Aorta (tissue), 5 donors: ENCODE measurements around the gene LRRC4B. TPM values are rescaled to one million over a fixed set of nuclear protein-coding genes. Genes with fewer than 3 reads are reported as not detected.

Source experiments
- ATAC-seq: fragments of 200-7000 bp; cut with Tn5 transposase; one replicate; pipeline ENCODE4 v1.9.1; 2022; ENCODE audit warnings: moderate library complexity; ENCODE audit not compliant: low FRiP score
- DNase-seq, 2 donors: peaks; one replicate each; pipeline ENCODE4 v3.0.0-alpha.2; 2020
- H3K27ac ChIP-seq, 2 donors: one replicate each; pipeline ENCODE4 v1.5.1; 2013; ENCODE audit warnings: low read length in 2 of 2, mild to moderate bottlenecking in 2 of 2, moderate library complexity in 2 of 2, control low read depth in 1 of 2, inconsistent platforms in 1 of 2, low read depth in 1 of 2
- H3K27me3 ChIP-seq, 2 donors: one replicate each; pipeline ENCODE4 v1.6.1; 2013; ENCODE audit warnings: control low read depth in 1 of 2, low read length in 1 of 2, mild to moderate bottlenecking in 1 of 2, moderate library complexity in 1 of 2; ENCODE audit not compliant: insufficient read depth in 2 of 2, control insufficient read depth in 1 of 2
- H3K36me3 ChIP-seq, 2 donors: one replicate each; pipeline ENCODE4 v1.6.1; 2013; ENCODE audit warnings: control low read depth in 1 of 2, low read length in 1 of 2, mild to moderate bottlenecking in 1 of 2; ENCODE audit not compliant: insufficient read depth in 2 of 2, control insufficient read depth in 1 of 2
- H3K4me1 ChIP-seq, 2 donors: one replicate each; pipeline ENCODE4 v1.6.1; 2013; ENCODE audit warnings: low read length in 2 of 2, control low read depth in 1 of 2, mild to moderate bottlenecking in 1 of 2, moderate library complexity in 1 of 2; ENCODE audit not compliant: insufficient read depth in 2 of 2, control insufficient read depth in 1 of 2
- H3K4me3 ChIP-seq, 2 donors: one replicate each; pipeline ENCODE4 v1.5.1; 2013; ENCODE audit warnings: low read length in 2 of 2, control low read depth in 1 of 2, mild to moderate bottlenecking in 1 of 2
- H3K9me3 ChIP-seq: one replicate; pipeline ENCODE4 v1.6.1; 2013; ENCODE audit warnings: mild to moderate bottlenecking, low read length; ENCODE audit not compliant: control insufficient read depth
- WGBS, 2 donors: extraction: QIAGEN DNeasy Blood & Tissue Kit; methylation state at CpG; one replicate each; pipeline ENCODE4 v1.1.7; 2013; 5-methylcytosine and 5-hydroxymethylcytosine counted together
- intact Hi-C, 2 donors: fragments of 100-400 bp; cut with DNase I; formaldehyde crosslinking; loops; one replicate each; pipeline versions ENCODE4 v1.14.2 to v1.15.0; 2022
- polyA plus RNA-seq, 2 donors: library from polyadenylated mRNA; stranded (reverse); fragments of 200-250 nt; gene quantifications; one replicate each; pipeline ENCODE4 v1.2.3, GENCODE V29; 2013
- total RNA-seq, 2 donors: library from RNA; stranded (reverse); fragmentation: NEBNext Ultra II Directional; extraction: Animal tissue kit (Norgen Biotek cat#: 25700); gene quantifications; one replicate each; pipeline ENCODE4 v1.2.1, GENCODE V29; 2021
- donor health status: healthy with polysubstance abuse.
- donor health status: Bipolar disorder and iron deficiency.
- donor health status: DM: no; HTN: no; CAD: no.
- donor health status: DM: no; HTN: no; CAD: no.
- donor health status: DM: yes; HTN: yes; CAD: no.

LRRC4B gene
- total and polyA plus RNA-seq, 4 donors: 0.63 to 12.2 (median 3.7) TPM

DNA sequence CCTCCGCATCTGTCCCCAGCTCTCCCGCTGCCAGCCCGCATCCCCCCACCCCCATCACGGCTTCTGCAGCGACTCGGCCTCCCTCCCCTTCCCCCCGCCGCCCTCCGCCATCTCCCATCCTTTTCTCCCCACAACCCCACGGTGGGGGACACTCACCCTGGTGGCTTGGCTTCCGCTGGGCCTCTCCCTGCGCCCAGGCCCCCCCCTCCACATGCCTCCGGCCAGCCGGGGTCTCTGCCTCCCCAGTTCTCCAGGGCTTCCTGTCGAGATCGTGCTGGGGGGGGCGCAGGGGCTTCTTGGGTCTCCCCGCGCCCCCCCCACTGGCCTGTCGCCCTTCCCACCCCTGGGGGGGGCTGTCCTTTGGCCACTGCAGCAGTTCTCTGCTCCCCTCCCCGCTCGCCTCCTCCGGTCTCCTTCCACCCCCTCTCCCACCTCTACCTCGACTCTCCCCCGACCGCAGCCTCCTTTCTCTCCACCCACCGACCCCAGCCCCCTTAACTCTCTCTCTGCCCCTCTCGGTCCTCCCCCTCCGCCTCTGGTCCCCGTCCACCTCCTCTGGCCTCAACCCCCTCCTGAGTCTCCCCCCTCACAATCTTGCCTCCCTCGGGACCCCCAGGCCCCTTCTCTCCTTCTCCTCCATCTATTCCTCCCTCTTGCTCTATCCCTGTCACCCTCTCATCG is 17.1 kb downstream of the LRRC4B start:
- H3K4me1 ChIP-seq: no peaks in the 10 kb centered on the region
- no peak overlapping the region for H3K4me3 ChIP-seq
- ATAC-seq (no peak), DNase-seq (no peak)
- no peak overlapping the region for H3K27ac ChIP-seq
- H3K9me3 ChIP-seq: no peaks in the 10 kb centered on the region
- intact Hi-C loops: no loop called here
- no peaks in the 10 kb centered on the region for H3K36me3 ChIP-seq
- 2 to 4% methylated on average over 28 to 32 of the region's 32 CpGs for WGBS, 2 donors
- no peaks in the 10 kb centered on the region for H3K27me3 ChIP-seq

DNA sequence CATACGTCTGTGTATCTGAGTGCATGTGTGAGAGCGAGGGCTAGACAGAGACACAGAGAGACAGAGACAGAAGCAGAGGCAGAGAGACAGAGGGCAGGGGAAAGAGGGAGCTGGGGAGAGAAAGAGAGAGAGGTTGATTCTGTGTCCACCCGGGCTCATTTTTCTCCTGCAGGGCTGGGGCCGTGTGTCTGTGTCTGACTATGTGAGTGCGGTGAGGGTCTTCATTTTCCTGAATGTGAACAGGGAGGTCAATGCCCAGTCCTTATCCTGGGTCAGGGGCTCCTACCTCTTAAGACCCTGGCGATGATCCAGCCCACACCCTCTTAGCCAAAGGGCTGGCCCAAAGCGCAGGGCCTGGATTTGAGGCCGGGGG is 17.7 kb downstream of the LRRC4B start:
- Histone ChIP-seq H3K27me3 (no peaks in the 10 kb centered on the region), H3K4me3 (no peak overlapping the region), H3K36me3 (no peaks in the 10 kb centered on the region), H3K27ac (no peak overlapping the region), H3K4me1 (no peaks in the 10 kb centered on the region), H3K9me3 (no peaks in the 10 kb centered on the region)
- DNase-seq (no peak), ATAC-seq (no peak)
- WGBS, 2 donors: 34 to 38% methylated on average over 7 to 8 of the region's 8 CpGs
- intact Hi-C loops: no loop called here

DNA sequence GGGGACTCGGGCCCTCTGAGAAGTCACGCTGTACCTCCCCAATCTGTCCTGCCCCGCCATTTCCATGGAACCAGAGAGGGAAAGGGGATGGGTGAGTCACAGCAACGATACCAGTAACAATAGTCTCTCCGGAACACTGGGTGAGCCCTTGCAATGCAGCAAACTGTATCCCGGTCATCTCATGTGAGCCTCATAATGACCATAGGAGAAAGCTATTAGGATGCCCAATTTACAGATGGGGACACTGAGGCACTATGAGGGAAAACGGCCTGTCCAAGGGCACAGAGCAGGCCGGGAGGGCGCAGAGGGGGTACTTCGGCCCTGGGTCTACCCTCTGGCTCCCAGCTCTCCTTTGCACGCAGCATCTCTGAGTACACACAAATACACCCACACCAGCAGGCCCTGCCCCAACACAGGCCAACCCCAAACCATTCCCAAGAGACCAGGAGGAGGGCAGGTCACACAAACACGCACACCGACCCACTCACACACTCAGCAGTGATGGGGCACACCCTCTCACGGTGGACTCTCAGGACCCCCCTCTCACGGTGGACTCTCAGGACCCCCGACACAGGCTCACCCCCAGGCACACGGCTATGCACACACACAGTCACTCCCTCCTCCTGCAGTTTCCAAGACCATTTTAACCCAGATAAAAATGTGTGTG is 18.2 kb downstream of the LRRC4B start:
- Histone ChIP-seq H3K36me3 (no peaks in the 10 kb centered on the region), H3K4me3 (no peak overlapping the region), H3K4me1 (no peaks in the 10 kb centered on the region), H3K9me3 (no peaks in the 10 kb centered on the region), H3K27me3 (no peaks in the 10 kb centered on the region), H3K27ac (no peak overlapping the region)
- ATAC-seq: no peak
- DNase-seq: no peak
- 68 to 72% methylated on average over 16 to 17 of the region's 17 CpGs for WGBS, 2 donors
- intact Hi-C loops: no loop called here

DNA sequence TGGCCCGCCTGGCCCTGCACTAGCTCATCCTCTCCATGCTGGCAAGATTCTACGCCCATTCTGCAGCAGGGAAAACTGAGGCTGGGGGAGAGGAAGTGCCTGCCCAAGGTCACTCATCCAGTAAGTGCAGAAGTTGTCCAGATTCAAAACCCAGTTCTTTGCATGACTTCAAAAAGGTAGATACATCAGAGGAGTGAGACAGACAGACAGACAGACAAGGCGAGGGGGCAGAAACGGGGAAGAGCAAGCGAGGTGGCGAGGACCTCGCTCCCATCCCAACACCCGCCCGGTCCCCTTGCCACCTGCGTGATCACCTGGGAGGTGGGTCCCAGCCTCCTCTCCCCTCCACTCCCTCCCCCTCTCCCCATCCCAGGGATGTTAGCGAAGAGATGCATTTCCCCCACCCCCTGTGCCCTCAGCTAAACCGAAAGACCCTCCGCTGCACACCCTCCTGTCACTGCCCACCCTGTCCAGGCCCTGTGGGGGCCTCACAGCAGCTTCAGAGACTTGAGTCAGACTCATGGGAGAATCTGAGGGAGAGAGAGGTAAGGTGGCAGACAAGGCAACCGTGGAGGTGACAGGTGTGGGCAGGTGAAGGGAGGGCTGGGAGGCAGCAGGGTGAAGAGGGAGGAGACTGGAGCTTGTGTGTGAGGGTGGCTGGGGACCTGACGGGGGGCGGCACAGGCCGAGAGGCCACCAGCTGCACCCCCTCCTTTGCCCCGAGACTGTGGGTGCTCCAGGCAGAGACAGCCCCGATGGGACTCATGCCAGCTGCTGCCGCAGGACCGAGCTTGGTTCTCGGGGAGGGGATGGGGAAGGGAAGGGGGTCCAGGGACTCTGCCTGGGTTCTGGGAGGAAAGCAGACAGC is 18.9 kb downstream of the LRRC4B start:
- no peaks in the 10 kb centered on the region for H3K27me3 ChIP-seq
- 76 to 81% methylated on average over 18 to 22 of the region's 22 CpGs for WGBS, 2 donors
- no peak overlapping the region for H3K4me3 ChIP-seq
- no peaks in the 10 kb centered on the region for H3K9me3 ChIP-seq
- intact Hi-C loops: no loop called here
- H3K36me3 ChIP-seq: no peaks in the 10 kb centered on the region
- no peak for ATAC-seq
- no peaks in the 10 kb centered on the region for H3K4me1 ChIP-seq
- no peak overlapping the region for H3K27ac ChIP-seq
- DNase-seq: no peak

DNA sequence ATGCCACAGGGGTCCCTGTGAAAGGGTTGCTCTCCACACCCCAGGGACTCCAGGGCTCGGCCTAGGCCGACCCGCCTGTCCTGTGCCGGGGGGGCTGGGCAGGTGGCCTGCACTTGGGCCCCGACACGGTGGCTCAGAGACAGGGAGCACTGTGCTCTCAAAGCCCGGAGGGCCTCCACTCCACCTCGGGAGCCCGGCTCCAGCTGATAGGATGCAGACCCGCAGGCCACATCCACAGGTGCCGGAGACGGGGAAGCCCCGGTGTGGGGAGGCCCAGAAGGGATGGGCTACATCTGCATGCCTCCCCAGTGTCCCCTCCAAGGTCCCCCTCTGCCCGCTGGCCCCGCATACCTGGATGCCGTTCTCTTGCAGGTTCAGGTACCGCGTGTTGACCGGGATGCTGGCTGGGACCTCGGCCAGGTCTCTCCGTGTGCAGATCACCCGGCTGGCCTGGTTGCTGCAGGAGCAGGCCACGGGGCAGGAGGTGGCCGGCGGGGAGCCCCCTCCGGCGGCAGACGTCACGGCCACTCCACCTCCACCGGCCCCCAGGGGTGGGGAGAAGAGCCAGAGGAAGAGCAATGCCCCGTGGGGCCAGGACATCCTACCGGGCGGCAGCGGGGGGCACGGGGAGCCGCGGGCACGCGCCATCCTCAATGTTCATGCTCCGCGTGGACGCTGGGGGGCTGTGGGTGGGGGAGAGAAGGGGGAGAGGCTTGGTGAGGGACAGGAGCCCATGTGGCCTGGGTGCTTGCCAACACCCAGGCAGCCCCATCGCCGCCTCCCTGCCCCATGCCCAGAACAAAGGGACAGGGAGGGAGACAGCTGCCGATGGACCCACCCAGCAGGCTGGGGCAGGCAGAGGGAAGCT is 19.8 kb downstream of the LRRC4B start:
- Histone ChIP-seq H3K27me3 (no peaks in the 10 kb centered on the region), H3K36me3 (no peaks in the 10 kb centered on the region), H3K9me3 (no peaks in the 10 kb centered on the region), H3K4me3 (no peak overlapping the region), H3K27ac (no peak overlapping the region), H3K4me1 (no peaks in the 10 kb centered on the region)
- intact Hi-C loops: no loop called here
- DNase-seq: no peak
- no peak for ATAC-seq
- WGBS, 2 donors: 81 to 82% methylated on average over 44 to 45 of the region's 45 CpGs

DNA sequence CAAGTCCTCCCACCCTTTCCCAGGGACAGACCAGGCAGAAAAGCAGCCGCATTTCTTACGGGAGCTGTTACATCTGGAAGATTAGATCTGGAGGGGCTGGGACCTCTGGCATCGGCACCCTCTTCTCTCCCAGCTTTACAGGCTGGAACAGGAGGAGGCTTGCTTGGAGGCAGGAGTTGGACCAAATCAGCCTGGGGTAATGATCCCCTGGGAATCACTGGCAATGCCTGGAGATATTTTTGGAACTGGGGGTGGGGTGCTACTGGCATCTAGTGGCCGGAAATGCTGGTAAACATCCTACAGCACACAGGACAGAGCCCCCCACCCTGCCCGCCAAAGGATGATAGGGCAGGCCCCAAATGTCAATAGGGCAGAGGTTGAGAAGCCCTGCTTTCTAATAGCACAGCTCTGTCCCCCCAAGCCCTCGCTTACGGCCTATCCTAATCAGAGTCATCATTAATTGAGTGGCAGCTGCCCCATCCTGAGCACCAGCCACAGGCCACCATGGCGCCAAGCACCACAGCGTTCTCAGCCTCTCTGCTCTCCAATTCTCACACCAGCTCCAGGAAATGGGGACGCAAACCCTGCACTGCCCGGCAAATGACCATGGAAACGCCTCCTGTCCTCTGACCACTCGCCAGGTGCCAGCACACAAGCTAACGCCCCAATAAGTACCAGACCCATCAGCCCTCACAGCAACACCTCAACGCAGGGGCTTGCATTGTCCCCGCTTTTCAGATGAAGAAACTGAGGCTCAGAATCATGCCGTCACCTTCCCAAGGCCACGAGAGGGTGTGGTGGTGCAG is 20.6 kb downstream of the LRRC4B start:
- 48 to 50% methylated on average over 18 of the region's 18 CpGs for WGBS, 2 donors
- Histone ChIP-seq H3K27ac (no peak overlapping the region), H3K4me3 (no peak overlapping the region), H3K9me3 (no peaks in the 10 kb centered on the region), H3K27me3 (no peaks in the 10 kb centered on the region), H3K36me3 (no peaks in the 10 kb centered on the region), H3K4me1 (no peaks in the 10 kb centered on the region)
- peak; percentile 13 for ATAC-seq
- intact Hi-C loops: no loop called here
- no peak for DNase-seq

DNA sequence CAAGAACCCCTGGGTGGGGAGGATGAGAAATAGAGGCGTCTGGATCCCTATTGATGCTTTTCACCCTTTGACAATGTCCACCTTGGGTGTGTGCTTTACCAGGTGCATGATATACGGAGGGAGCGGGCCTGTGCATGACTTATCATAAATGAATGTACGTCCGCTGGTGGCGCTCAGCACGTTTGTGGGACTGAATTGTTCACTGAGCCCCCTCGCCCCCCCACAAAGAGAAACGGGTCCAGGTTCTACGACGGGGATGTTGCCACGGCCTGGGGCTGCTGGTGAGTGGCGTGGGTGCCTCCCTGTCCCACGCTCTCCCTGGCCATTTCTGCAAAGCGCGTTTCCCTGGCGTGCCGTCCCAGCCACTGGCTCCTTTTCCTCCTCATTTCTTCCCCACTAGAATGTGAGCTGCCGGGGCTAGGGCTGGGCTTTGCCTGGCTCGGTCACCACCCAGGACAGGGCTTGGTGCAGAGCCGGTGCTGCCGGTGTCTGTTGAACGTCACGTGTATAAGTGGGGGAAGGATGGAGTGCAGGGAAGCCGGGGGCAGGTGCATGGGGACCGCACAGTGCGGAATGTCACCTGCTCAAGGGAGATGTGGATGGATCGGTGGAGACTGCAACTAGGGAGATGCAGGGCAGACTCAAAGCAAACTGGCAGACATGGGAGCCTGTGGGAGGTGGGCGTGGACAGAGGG is 21.6 kb downstream of the LRRC4B start:
- no peak overlapping the region for H3K27ac ChIP-seq
- H3K9me3 ChIP-seq: no peaks in the 10 kb centered on the region
- no peak overlapping the region for H3K4me3 ChIP-seq
- intact Hi-C loops: no loop called here
- H3K4me1 ChIP-seq: no peaks in the 10 kb centered on the region
- WGBS, 2 donors: 51 to 56% methylated on average over 29 of the region's 29 CpGs
- H3K36me3 ChIP-seq: no peaks in the 10 kb centered on the region
- no peak for DNase-seq
- ATAC-seq: no peak
- H3K27me3 ChIP-seq: no peaks in the 10 kb centered on the region
